ENCODE data around the gene ARHGEF12.

DNA sequence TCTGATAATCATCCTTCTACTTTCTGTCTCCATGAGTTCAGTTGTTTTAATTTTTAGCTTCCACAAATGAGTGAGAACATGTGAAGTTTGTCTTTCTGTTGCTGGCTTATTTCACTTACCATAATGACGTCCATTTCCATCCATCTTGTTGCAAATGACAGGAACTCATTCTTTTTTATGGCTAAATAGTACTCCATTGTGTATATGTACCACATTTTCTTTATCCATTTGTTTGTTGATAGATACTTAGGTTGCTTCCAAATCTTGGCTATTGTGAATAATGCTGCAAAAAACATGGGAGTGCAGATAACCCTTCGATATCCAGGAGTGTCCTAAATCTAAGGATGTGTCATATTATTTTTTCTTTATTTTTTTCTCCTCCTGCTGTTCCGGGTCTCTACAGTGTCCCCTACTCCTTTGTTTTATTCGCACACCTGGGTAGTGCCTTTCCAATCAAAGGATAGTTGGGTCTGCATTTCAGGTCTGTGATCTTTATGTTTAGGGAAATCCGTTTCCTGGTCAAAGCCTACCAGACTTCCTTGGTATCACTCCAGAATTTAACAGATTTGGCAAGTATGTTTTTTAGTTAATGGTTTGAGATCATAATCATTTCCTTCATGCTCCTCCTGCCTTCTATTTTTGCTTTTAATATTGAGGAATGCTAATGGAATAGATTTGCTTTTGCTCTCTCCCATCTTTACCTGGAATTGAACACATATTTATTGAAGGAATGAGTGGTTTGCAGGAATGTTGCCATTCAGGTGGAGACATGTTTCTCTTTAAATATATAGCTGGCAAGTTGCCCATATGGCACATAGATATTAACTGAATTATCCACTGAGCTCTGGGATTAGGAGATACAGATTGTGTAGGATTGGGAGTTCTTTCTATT lies 53.7 kb downstream of the ARHGEF12 start:
- TF ChIP-seq, protein P1, sequence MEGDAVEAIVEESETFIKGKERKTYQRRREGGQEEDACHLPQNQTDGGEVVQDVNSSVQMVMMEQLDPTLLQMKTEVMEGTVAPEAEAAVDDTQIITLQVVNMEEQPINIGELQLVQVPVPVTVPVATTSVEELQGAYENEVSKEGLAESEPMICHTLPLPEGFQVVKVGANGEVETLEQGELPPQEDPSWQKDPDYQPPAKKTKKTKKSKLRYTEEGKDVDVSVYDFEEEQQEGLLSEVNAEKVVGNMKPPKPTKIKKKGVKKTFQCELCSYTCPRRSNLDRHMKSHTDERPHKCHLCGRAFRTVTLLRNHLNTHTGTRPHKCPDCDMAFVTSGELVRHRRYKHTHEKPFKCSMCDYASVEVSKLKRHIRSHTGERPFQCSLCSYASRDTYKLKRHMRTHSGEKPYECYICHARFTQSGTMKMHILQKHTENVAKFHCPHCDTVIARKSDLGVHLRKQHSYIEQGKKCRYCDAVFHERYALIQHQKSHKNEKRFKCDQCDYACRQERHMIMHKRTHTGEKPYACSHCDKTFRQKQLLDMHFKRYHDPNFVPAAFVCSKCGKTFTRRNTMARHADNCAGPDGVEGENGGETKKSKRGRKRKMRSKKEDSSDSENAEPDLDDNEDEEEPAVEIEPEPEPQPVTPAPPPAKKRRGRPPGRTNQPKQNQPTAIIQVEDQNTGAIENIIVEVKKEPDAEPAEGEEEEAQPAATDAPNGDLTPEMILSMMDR (IDR thresholded peaks at IDR 0.05) = no peak
- no peak for TF ChIP-seq POLR2A (IDR thresholded peaks at IDR 0.05)
